ENCODE measurements around the gene PGC. TPM values are rescaled to one million over a fixed set of nuclear protein-coding genes. Genes with fewer than 3 reads are reported as not detected.

PGC gene
- under 1 TPM in 1 of 4 donors, not detected in 3; 0.42 TPM for total RNA-seq

GRCh38 chr6:41747256-41748101 is at the start of gene PGC:
Gene PGC (minus strand): TSS chr6:41747397. CDS start chr6:41747334, 63 bp downstream.
- DNase-seq (ENCODE audit: low spot score in 2 of 2), result no peak
- intact Hi-C loops (cut with DNase I; ENCODE audit: low total_unique reads), result no loop called here
- no peak within 1 kb of the TSS for H3K4me3 ChIP-seq (ENCODE audit: low read depth, poor library complexity, severe bottlenecking)
- TF ChIP-seq CTCF (IDR thresholded peaks at IDR 0.05) (no peak), POLR2A (IDR thresholded peaks at IDR 0.05) (no peak)
- WGBS, 2 donors, result 78 to 87% methylated on average over 15 of the region's 15 CpGs

DNA sequence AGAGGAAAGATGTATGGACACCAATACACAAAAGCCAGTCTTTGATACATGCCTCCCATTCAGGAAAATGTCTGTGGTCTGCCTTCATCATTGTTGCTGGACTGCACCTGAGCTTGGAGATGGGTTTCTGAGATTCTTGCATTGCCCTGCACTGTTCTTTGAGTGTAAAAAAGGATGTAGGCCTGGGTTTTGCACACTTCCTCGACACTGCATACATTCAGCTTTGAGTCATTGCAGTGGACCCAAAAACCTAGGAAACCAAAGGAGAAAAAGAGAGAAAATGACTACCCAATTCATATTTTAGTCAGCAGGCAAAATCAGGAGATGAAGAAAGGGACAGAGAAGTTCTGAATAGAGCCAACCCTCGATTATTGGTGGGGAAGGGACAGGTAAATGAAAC is 49.3 kb upstream of the PGC start:
- DNase-seq (ENCODE audit: low spot score in 2 of 2), result no peak

GRCh38 chr6:41791984-41792383 is 44.8 kb upstream of the PGC start:
- H3K4me3 ChIP-seq (ENCODE audit: low read depth, poor library complexity, severe bottlenecking), result no peak overlapping the region
- intact Hi-C loops (cut with DNase I; ENCODE audit: low total_unique reads), result no loop called here
- DNase-seq (ENCODE audit: low spot score in 2 of 2), result peak in 1 of 2 donors; percentile 29
- TF ChIP-seq CTCF (IDR thresholded peaks at IDR 0.05) (no peak), POLR2A (IDR thresholded peaks at IDR 0.05) (no peak)
- 77 to 82% methylated on average over 4 of the region's 4 CpGs for WGBS, 2 donors

More for the DNA sequence above, 49.3 kb upstream of the PGC start:
- intact Hi-C loops (cut with DNase I; ENCODE audit: low total_unique reads), result no loop called here
- WGBS, 2 donors, result 89 to 96% methylated on average over 2 of the region's 2 CpGs
- TF ChIP-seq CTCF (IDR thresholded peaks at IDR 0.05) (no peak), POLR2A (IDR thresholded peaks at IDR 0.05) (no peak)
- H3K4me3 ChIP-seq (ENCODE audit: low read depth, poor library complexity, severe bottlenecking), result no peak overlapping the region

- WGBS, 2 donors, result 63 to 76% methylated on average over 1 of the region's 1 CpG
- intact Hi-C loops (cut with DNase I; ENCODE audit: low total_unique reads), result no loop called here
- no peak overlapping the region for H3K4me3 ChIP-seq (ENCODE audit: low read depth, poor library complexity, severe bottlenecking)
- DNase-seq (ENCODE audit: low spot score in 2 of 2), result no peak
- TF ChIP-seq CTCF (IDR thresholded peaks at IDR 0.05) (no peak), POLR2A (IDR thresholded peaks at IDR 0.05) (no peak)
These were observed 44.1 kb upstream of the PGC start for GRCh38 chr6:41791305-41791704.

DNA sequence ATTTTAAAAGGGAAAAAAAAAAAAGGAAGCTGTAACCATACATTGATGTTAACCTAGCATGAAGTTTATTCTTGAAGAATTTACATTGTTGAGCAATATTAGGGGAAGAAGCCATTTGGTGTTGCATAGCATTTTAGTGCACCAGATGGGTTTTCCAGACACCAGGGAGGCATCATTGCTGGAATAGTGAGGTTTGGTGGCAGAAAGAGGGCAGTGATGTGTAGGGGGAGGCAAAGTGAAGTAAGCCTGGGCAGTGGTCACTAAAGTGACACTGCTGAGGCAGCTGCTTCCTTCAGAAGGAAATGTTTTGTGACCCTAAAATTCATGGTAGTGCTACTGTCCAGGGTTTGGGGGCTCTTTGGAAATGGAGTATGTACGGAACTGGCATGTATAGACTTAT is 42.8 kb upstream of the PGC start:
- no peak overlapping the region for H3K4me3 ChIP-seq (ENCODE audit: low read depth, poor library complexity, severe bottlenecking)
- DNase-seq (ENCODE audit: low spot score in 2 of 2), result no peak
- TF ChIP-seq CTCF (IDR thresholded peaks at IDR 0.05) (no peak), POLR2A (IDR thresholded peaks at IDR 0.05) (no peak)
- intact Hi-C loops (cut with DNase I; ENCODE audit: low total_unique reads), result no loop called here
- WGBS, 2 donors, result 92 to 97% methylated on average over 1 of the region's 1 CpG
